ENCODE data around the gene RPP21. TPM values are rescaled to one million over a fixed set of nuclear protein-coding genes. Genes with fewer than 3 reads are reported as not detected.

Gene RPP21
- total RNA-seq, 3 donors from 2014 or later: 34.9 to 66.8 (median 35.1) TPM

DNA sequence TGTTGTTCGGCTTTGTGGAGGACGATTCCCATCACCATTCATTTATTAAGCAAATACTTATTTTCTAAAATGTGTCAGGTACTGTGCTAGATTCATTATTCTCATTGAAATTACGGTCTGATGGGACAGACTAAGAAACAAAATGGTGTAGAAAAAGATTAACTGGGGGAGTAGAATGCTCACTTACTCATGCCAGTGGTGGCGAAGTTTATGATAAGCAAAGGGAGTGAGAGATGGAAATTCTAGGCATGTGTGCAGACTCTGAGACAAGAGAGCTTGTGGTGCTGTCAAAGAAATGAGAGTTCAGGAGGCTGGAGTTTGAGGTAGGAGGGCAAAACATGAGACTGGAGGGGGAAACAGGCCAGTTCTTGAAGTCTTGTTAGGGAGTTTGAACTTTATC lies 896 bp downstream of the RPP21 start:
- Histone ChIP-seq H3K9me3 (no peaks in the 10 kb centered on the region), H3K36me3 (ENCODE audit: low read depth) (no peaks in the 10 kb centered on the region), H3K4me3 (no peak overlapping the region), H3K4me1 (ENCODE audit: low read depth) (no peaks in the 10 kb centered on the region)
- no peak for DNase-seq
- TF ChIP-seq, protein P1, sequence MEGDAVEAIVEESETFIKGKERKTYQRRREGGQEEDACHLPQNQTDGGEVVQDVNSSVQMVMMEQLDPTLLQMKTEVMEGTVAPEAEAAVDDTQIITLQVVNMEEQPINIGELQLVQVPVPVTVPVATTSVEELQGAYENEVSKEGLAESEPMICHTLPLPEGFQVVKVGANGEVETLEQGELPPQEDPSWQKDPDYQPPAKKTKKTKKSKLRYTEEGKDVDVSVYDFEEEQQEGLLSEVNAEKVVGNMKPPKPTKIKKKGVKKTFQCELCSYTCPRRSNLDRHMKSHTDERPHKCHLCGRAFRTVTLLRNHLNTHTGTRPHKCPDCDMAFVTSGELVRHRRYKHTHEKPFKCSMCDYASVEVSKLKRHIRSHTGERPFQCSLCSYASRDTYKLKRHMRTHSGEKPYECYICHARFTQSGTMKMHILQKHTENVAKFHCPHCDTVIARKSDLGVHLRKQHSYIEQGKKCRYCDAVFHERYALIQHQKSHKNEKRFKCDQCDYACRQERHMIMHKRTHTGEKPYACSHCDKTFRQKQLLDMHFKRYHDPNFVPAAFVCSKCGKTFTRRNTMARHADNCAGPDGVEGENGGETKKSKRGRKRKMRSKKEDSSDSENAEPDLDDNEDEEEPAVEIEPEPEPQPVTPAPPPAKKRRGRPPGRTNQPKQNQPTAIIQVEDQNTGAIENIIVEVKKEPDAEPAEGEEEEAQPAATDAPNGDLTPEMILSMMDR (IDR thresholded peaks at IDR 0.05): no peak
- no peak for ATAC-seq
- intact Hi-C loops (cut with DNase I, micrococcal nuclease): no loop called here

- TF ChIP-seq, protein P1 (IDR thresholded peaks at IDR 0.05): no peak
- H3K4me3 ChIP-seq: no peak overlapping the region
- H3K9me3 ChIP-seq: no peaks in the 10 kb centered on the region
- DNase-seq (no peak), ATAC-seq (no peak)
- intact Hi-C loops (cut with DNase I, micrococcal nuclease): no loop called here
- no peaks in the 10 kb centered on the region for H3K4me1 ChIP-seq (ENCODE audit: low read depth)
- H3K36me3 ChIP-seq (ENCODE audit: low read depth): no peaks in the 10 kb centered on the region
Measured at GRCh38 chr6:30348957-30349356, 4.0 kb downstream of the RPP21 start.

GRCh38 chr6:30349421-30350177 lies 4.6 kb downstream of the RPP21 start:
- Histone ChIP-seq H3K4me3 (no peak overlapping the region), H3K9me3 (no peaks in the 10 kb centered on the region), H3K4me1 (ENCODE audit: low read depth) (no peaks in the 10 kb centered on the region), H3K36me3 (ENCODE audit: low read depth) (no peaks in the 10 kb centered on the region)
- ATAC-seq (no peak), DNase-seq (no peak)
- TF ChIP-seq, protein P1 (IDR thresholded peaks at IDR 0.05): no peak
- intact Hi-C loops (cut with DNase I, micrococcal nuclease): no loop called here

- intact Hi-C loops (cut with DNase I, micrococcal nuclease): no loop called here
- DNase-seq (no peak), ATAC-seq (no peak)
- no peaks in the 10 kb centered on the region for H3K9me3 ChIP-seq
- TF ChIP-seq, protein P1 (IDR thresholded peaks at IDR 0.05): no peak
- H3K4me1 ChIP-seq (ENCODE audit: low read depth): no peaks in the 10 kb centered on the region
- no peaks in the 10 kb centered on the region for H3K36me3 ChIP-seq (ENCODE audit: low read depth)
- no peak overlapping the region for H3K4me3 ChIP-seq
Measured at GRCh38 chr6:30350524-30350923, 5.6 kb downstream of the RPP21 start.

GRCh38 chr6:30352550-30352949 lies 7.6 kb downstream of the RPP21 start:
- no peak overlapping the region for H3K4me3 ChIP-seq
- intact Hi-C loops (cut with DNase I, micrococcal nuclease): no loop called here
- H3K4me1 ChIP-seq (ENCODE audit: low read depth): no peaks in the 10 kb centered on the region
- no peaks in the 10 kb centered on the region for H3K9me3 ChIP-seq
- no peak for ATAC-seq
- no peaks in the 10 kb centered on the region for H3K36me3 ChIP-seq (ENCODE audit: low read depth)
- TF ChIP-seq, protein P1 (IDR thresholded peaks at IDR 0.05): no peak
- DNase-seq: no peak
